Upper lobe of right lung (tissue), 1 donor: ENCODE results near the gene KCNJ12. TPM values are rescaled to one million over a fixed set of nuclear protein-coding genes. Genes with fewer than 3 reads are reported as not detected.
"Not testable (repeated sequence)": the region's sequence is repeated elsewhere in the genome, so short reads cannot be mapped to it uniquely, and the experiment has no call there.

Source experiments
- ATAC-seq: fragments of 200-7000 bp; cut with Tn5 transposase; one replicate; pipeline ENCODE4 v1.9.1; 2020; ENCODE audit warnings: mild to moderate bottlenecking, moderate library complexity
- DNase-seq: peaks from one replicate; pipeline ENCODE4 v3.0.0-alpha.2; 2020
- H3K27ac ChIP-seq: fragments of 200-600 bp; one replicate; pipeline ENCODE4 v1.8.0; 2022
- H3K27me3 ChIP-seq: fragments of 200-600 bp; one replicate; pipeline ENCODE4 v1.8.0; 2022; ENCODE audit warnings: mild to moderate bottlenecking
- H3K36me3 ChIP-seq: fragments of 200-600 bp; one replicate; pipeline ENCODE4 v1.8.0; 2022
- H3K4me1 ChIP-seq: fragments of 200-600 bp; one replicate; pipeline ENCODE4 v1.8.0; 2022
- H3K4me3 ChIP-seq: fragments of 200-600 bp; one replicate; pipeline ENCODE4 v1.8.0; 2022; ENCODE audit warnings: mild to moderate bottlenecking
- H3K9me3 ChIP-seq: fragments of 200-600 bp; one replicate; pipeline ENCODE4 v1.8.0; 2022
- intact Hi-C: fragments of 100-400 bp; cut with DNase I; formaldehyde crosslinking; loops from one replicate; pipeline ENCODE4 v1.11.0; 2022
- total RNA-seq: library from RNA; stranded (reverse); fragmentation: NEBNext Ultra II Directional; extraction: Animal tissue kit (Norgen Biotek cat#: 25700); gene quantifications from one replicate; pipeline ENCODE4 v1.2.1, GENCODE V29; 2021
- TF ChIP-seq, protein P1 (sequence below): fragments of 200-600 bp; IDR thresholded peaks from one replicate; pipeline ENCODE4 v1.8.0; 2022; ENCODE audit warnings: antibody characterized with exemption
- donor health status: DM: no; HTN: yes; CAD: no; lungs with severe emphysema.

The KCNJ12 gene
- total RNA-seq, 1 donor from 2014 or later, result 2.5 TPM

GRCh38 chr17:21400816-21401593, 24.8 kb downstream of the KCNJ12 start:
- Histone ChIP-seq H3K27me3 (no peaks in the 10 kb centered on the region), H3K4me1 (peaks cover 9% of the 10 kb centered on the region), H3K4me3 (no peak overlapping the region), H3K36me3 (no peaks in the 10 kb centered on the region), H3K27ac (no peak overlapping the region), H3K9me3 (no peaks in the 10 kb centered on the region)
- ATAC-seq (no peak), DNase-seq (no peak)
- intact Hi-C loops, result loop anchor here (2.0 kb wide), 1 partner anchor 286 kb away; no protein-coding TSS in a partner anchor
- TF ChIP-seq, protein P1, sequence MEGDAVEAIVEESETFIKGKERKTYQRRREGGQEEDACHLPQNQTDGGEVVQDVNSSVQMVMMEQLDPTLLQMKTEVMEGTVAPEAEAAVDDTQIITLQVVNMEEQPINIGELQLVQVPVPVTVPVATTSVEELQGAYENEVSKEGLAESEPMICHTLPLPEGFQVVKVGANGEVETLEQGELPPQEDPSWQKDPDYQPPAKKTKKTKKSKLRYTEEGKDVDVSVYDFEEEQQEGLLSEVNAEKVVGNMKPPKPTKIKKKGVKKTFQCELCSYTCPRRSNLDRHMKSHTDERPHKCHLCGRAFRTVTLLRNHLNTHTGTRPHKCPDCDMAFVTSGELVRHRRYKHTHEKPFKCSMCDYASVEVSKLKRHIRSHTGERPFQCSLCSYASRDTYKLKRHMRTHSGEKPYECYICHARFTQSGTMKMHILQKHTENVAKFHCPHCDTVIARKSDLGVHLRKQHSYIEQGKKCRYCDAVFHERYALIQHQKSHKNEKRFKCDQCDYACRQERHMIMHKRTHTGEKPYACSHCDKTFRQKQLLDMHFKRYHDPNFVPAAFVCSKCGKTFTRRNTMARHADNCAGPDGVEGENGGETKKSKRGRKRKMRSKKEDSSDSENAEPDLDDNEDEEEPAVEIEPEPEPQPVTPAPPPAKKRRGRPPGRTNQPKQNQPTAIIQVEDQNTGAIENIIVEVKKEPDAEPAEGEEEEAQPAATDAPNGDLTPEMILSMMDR, result no peak

DNA sequence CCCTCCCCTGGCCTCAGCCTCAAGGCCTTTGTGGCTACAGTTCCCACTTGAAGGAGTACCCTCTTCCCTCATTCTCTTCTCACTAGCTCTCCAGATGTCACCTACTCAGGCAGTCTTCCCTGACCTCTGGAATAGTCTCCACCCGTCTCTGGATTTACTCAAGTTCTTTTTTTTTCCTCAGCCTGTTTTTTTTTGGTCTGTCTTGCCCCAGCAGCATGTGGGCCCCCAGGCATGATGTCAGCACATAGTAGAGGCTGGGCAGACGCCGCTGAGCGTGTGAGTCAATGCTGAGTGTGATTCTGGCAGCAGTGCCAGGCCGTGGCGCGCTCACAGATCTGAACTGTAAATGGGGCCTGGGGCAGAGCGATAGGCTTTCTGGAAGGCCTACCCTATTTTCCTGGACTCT, 26.0 kb downstream of the KCNJ12 start:
- H3K4me1 ChIP-seq, H3K36me3 ChIP-seq, H3K4me3 ChIP-seq, H3K27me3 ChIP-seq, H3K27ac ChIP-seq, H3K9me3 ChIP-seq, intact Hi-C loops, DNase-seq: not testable (repeated sequence)
- ATAC-seq, result peak; percentile 5

DNA sequence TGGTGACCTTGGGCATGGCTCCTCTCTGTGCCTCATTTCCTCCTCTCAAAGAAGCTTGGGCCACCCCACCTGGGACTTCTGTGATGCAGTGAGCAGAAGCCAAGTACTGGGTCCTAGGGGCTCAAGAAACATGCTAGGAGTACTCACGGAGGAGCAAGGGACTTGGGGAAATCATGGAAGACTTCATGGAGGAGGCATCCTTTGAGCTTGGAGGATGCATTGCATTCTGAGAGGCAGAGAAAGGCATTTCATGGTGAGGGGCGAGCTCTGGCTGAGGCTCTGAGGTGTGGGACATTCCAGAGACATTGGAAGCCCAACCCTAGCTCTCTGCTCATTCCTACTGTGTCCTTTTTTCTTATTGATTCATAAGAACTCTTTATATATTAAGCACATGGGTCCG, 26.8 kb downstream of the KCNJ12 start:
- H3K4me3 ChIP-seq, H3K4me1 ChIP-seq, H3K9me3 ChIP-seq, H3K27ac ChIP-seq, DNase-seq, intact Hi-C loops, ATAC-seq, H3K27me3 ChIP-seq, H3K36me3 ChIP-seq: not testable (repeated sequence)

GRCh38 chr17:21404106-21404505, 27.9 kb downstream of the KCNJ12 start:
- ATAC-seq, H3K27ac ChIP-seq, H3K4me3 ChIP-seq, H3K27me3 ChIP-seq, intact Hi-C loops, H3K9me3 ChIP-seq, DNase-seq, H3K4me1 ChIP-seq, H3K36me3 ChIP-seq: not testable (repeated sequence)

GRCh38 chr17:21404539-21404938, 28.4 kb downstream of the KCNJ12 start:
- intact Hi-C loops, H3K4me1 ChIP-seq, H3K4me3 ChIP-seq, DNase-seq, ATAC-seq, H3K36me3 ChIP-seq, H3K9me3 ChIP-seq, H3K27me3 ChIP-seq: not testable (repeated sequence)
- peak overlapping the region; percentile 58 for H3K27ac ChIP-seq

DNA sequence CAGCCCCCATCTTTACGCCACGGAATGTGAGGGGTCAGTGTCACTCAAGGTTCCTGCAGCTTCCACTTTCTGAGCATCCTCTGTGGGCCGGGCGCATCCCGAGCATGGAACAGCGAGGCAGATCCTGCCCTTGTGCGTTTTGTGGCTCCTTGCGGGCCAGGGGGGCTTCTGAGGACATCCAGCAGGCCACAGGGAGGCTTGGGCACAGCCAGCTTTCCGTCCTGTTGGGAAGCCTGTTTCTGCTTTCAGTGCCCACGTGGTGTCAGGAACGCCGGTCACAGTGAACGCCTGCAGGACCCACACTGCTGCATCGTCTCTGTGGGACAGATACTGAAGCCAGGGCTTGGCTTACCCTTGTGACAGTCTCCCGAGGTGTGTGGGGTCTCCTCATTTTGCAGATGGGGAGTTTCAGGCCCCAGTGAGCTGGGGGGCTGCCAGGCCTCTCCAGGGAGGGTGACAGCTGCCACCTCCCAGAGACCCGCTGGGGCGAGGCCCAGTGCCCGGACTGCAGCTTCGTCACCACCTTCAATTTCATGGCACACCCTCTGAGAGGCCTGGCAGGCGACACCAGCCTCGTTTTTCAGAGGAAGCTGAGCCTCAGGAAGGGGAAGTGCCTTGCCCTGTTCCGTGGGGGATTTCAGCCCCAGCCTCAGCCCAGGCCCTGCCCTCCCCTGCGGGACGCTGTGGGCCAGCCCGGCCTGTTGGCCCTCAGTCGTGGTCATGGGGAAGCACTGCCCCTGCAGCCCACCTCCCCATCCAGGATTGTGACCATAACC, 29.0 kb downstream of the KCNJ12 start:
- H3K27me3 ChIP-seq, H3K4me3 ChIP-seq, intact Hi-C loops, H3K9me3 ChIP-seq, H3K4me1 ChIP-seq, H3K36me3 ChIP-seq, DNase-seq: not testable (repeated sequence)
- peak; percentile 49 for ATAC-seq
- H3K27ac ChIP-seq, result peak overlapping the region; percentile 58

GRCh38 chr17:21405904-21406400, 29.8 kb downstream of the KCNJ12 start:
- ATAC-seq, H3K4me3 ChIP-seq, DNase-seq, H3K27ac ChIP-seq, intact Hi-C loops, H3K4me1 ChIP-seq, H3K27me3 ChIP-seq, H3K9me3 ChIP-seq, H3K36me3 ChIP-seq: not testable (repeated sequence)

GRCh38 chr17:21406616-21407404, 30.7 kb downstream of the KCNJ12 start:
- H3K36me3 ChIP-seq, H3K4me1 ChIP-seq, H3K27me3 ChIP-seq, H3K27ac ChIP-seq, DNase-seq, H3K9me3 ChIP-seq, intact Hi-C loops, H3K4me3 ChIP-seq, ATAC-seq: not testable (repeated sequence)

DNA sequence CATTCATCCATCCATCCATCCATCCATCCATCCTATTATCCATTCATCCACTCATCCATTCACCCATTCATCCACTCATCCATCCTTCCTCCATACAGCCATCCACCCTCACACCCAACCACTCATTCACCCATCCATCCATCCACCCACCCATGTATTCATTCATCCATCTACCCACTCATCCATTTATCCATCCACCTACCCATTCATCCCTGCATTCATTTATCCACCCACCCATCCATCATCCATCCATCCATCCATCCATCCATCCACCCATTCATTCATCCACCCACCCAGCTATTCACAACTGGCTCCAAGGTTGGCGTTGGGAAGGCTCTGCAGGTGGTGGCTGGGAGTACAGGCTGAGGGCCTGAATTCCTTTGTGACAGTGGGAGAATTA, 31.6 kb downstream of the KCNJ12 start:
- intact Hi-C loops, H3K27ac ChIP-seq, DNase-seq, H3K36me3 ChIP-seq, H3K9me3 ChIP-seq, H3K4me3 ChIP-seq, ATAC-seq, H3K27me3 ChIP-seq, H3K4me1 ChIP-seq: not testable (repeated sequence)

GRCh38 chr17:21408224-21408623, 32.1 kb downstream of the KCNJ12 start:
- H3K9me3 ChIP-seq, H3K27me3 ChIP-seq, H3K36me3 ChIP-seq, H3K27ac ChIP-seq, H3K4me3 ChIP-seq, ATAC-seq, H3K4me1 ChIP-seq, DNase-seq, intact Hi-C loops: not testable (repeated sequence)

DNA sequence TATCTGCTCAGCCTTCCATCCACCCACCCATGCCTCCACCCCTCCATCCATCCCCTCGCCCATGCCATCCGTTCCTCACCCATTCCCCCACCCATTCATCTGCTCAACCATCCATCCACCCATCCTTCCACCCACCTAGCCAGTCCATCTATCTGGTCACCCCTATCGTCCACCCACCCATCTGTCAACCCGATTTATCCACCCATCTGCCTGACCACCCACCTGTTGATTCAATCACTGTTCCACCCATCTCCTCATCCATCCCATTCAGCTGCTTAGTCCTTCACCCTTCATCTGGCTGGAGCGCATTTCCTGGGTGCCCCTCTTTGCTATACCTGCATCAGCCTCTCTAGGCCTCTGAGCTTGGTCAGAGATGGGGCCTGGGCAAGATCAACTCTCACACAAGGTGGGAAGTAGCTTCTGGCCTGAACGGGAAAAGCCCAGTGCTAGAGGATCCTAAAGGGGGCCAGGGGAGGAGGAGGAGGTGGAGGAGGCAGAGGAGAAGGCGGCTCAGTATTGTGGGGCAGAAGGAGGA, 32.7 kb downstream of the KCNJ12 start:
- not testable (repeated sequence) for DNase-seq

DNA sequence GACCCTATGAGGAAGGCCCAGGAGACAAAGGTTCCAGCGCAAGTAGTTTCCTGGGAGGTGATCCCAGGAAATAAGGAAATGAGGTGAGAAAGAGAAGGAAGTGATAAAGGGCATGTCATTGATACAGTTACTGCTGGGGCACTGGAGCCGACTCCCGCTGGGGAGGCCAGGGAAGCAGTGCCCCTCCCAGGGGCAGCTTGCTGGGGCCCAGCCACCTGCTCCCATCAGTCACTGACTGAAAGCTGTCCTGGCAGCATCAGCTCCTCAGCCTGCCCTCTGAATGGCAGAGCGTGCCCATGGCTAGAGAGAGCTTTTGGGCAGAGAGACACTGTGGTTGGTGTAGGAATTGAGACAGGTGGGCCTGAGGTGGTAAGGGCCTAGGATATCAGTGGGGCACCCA, 33.2 kb downstream of the KCNJ12 start:
- H3K36me3 ChIP-seq, ATAC-seq: not testable (repeated sequence)

More for the DNA sequence above, 32.7 kb downstream of the KCNJ12 start:
- H3K9me3 ChIP-seq, H3K4me3 ChIP-seq, ATAC-seq, intact Hi-C loops, H3K36me3 ChIP-seq, H3K27me3 ChIP-seq, H3K27ac ChIP-seq, H3K4me1 ChIP-seq: not testable (repeated sequence)

More for the DNA sequence above, 33.2 kb downstream of the KCNJ12 start:
- H3K4me3 ChIP-seq, H3K27me3 ChIP-seq, H3K27ac ChIP-seq, H3K9me3 ChIP-seq, H3K4me1 ChIP-seq, intact Hi-C loops, DNase-seq: not testable (repeated sequence)
